GM21528 (cell line): ENCODE data around the gene FNBP1L.
"Not testable (repeated sequence)": the region's sequence is repeated elsewhere in the genome, so short reads cannot be mapped to it uniquely, and the experiment has no call there.

Experiments used
- ATAC-seq: cut with Tn5 transposase; IDR thresholded peaks from one replicate; pipeline ENCODE4 v1.9.1; 2021; ENCODE audit warnings: mild to moderate bottlenecking, moderate library complexity; ENCODE audit not compliant: unreplicated experiment, low FRiP score

Gene FNBP1L

DNA sequence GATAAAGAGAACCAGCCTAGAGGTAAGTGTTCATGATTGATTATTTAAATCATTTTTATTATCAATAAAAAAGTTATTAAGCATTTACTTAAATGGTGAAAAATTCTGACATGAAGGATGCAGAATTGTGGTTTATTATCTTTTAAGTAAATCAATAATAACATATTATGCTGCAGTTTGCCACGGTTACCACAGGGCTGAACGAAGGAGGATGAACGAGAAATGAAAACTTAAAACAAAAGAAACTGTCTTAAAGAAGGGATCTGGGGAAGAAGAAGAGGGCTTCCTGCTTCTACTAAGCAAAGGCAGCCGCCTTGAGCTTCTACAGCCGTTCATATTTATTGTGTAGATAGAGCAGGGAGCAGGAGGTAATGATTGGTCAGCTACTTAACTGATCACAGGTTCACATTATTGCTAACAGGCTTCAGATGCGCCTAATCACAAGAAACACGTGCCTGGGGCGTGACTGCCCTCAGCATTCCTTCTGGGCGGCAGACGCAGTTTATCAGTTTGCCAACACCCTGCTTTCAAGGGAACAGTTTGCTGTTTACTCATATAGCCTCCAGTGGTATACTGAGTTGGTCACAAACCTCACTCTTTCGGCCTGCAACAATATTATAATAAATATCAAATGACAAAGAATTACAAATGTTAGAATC is 5.8 kb upstream of the FNBP1L start:
- ATAC-seq: no peak

DNA sequence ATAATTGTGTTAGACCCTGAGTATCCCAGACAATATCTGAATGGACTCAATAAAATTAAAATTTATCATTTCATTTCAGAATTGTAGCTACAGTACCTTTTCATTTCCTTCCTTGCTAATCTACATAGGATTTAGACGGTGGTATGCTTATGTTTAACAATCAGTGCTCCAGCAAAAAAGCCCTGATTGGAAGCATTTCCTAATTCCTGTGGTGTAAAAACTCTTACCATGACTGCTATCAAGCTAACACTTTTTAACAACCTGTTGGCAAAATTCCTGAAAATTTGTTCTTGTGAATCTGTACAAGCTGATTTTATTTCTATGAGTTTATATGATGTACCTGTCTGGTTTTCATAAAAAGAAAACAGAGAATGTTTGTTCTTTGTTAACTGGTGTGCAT is 5.2 kb upstream of the FNBP1L start:
- no peak for ATAC-seq

- no peak for ATAC-seq
These were observed 4.5 kb upstream of the FNBP1L start for GRCh38 chr1:93443454-93443853.

GRCh38 chr1:93446837-93447451 is 974 bp upstream of the FNBP1L start:
- no peak for ATAC-seq

DNA sequence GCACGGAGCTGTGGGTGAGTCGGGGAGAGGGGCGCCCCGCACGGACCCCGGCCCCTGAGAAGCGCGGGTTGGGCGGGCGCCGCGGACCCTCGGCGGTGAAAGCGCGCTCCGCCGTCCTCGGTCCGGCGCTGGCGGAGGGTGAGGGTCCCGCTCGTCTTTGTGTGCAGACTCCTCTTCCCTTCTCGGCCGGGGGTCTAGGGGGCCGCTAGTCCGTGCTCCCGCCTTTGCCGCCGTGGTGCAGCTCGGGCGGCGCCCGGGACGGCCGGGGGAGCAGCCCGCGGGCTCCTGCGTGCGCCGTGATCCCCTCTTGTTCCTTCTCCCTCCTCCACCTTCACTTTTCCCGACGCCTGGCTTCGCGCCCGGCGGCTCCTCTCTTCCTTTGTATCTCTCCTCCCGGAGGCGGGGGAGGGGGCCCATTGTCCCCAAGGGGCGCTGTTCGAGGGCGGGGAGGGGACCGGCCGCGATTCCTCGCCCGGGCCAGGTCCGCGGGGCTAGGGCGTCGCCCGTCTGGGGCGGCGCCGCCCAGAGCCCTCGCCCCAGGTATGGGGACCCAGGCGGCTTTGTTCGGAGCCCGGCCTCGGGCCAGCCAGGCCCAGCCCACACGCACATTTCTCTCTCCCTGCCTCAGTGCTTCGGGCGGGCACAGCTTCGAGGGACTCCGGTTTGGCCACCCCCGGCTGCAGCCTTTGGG is 519 bp downstream of the FNBP1L start:
- ATAC-seq: no peak

DNA sequence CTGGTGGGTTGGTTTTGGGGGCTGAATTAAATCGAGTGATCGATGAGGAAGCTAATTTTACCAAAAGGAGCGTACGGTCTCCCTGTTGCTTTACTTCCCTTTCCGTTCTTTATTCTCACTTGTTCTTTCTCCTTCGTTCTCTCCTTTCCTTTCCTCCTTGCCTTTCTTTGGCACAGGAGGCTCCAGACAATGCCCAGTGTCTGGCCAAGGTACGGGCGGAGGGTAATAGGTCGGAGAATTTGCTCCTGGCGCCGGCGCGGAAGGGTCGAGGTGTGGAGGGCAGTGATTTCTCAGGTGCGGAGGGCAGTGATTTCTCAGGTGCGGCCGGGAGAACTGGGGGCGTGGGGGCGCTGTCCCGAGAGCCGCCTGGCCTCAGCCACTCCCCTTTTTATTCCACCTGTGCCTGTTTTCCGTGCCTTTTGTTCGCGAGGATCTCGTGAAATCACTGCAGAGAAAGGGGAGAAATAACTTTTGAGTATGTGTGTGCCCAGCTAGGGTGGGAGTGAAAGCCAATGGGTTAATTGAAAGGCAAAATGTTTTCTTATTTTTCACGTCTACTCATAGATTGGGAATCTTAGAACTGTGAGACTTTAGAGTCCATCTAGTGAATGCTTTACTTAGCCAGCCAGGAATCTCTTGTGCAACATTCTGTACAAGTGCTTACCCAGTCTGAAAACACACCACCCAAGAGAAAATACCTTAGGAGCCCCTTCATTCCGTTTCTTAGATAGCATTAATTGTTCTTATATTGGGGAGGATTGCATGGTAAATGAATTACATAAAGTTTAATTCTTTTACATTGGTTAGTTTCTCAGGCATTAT is 1.3 kb downstream of the FNBP1L start:
- ATAC-seq: no peak

- no peak for ATAC-seq
These were observed 2.4 kb downstream of the FNBP1L start for GRCh38 chr1:93450321-93450720.

DNA sequence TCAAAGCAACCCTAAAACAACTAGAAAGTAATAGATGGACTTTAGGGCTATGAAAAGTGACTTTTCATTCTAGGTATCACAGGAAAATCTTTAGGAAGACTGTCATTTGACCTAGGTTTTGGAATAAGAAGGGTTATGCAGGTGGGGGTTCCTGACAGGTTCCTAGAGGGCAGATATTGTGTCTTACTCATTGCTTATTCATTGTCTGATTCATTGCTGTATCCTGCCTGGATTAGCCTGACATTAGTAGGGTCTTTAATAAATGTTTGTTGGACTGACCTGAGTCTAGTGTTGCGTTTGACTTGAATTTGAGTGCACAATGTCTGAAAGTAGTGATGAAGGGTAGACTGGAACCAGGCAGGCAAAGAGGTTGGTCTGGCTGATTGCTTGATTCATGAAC is 6.0 kb downstream of the FNBP1L start:
- ATAC-seq: no peak

DNA sequence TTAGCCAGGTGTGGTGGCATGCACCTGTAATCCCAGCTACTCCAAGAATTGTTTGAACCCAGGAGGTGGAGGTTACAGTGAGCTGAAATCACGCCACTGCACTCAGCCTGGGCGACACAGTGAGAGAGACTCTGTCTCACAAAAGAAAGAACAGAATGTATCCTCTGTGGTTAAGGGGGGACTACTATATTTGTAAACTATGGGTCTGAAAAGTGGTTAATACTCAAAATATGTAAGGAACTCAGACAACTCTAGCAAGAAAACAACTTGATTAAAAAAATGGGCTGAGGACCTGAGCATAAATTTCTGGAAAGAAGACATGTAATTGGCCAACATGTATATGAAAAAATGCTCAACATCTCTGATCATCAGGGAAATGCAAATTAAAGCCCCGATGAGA is 11.2 kb downstream of the FNBP1L start:
- ATAC-seq: no peak

DNA sequence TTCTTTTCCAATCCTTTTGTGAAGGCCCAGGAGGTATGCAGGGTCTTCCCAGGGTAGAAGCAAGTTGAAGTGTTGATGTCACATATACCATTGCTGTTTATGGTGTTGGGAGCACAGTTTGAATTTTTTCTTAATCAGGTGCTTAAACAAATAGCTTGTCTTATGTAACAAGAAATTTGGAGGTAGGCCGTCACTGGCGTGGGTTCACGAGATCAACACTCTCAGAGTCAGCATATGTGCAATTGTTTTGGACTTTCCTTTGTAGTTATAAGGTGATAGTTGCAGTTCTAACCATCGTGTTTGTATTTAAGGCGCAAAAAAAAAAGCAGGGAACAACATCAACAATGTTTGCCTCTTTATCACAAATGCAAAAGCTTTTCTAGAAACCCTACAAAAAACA is 13.3 kb downstream of the FNBP1L start:
- no peak for ATAC-seq

DNA sequence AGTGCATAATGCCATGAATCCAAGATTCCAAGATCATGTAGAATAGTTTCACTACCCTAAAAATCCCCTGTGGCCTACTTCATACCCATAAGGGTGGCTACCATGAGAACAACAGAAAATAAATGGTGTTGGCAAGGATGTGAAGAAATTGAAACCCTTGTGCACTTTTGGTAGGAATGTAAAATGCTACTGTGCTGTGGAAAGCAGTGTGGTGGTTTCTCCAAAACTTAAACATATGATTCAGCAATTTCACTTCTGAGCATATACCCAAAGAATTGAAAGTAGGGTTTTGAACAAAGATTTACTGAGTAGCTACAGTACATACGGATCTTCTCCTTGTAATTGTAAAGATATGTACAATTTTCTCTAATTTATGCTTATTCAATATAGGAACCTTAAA is 16.0 kb downstream of the FNBP1L start:
- ATAC-seq: no peak

- ATAC-seq: not testable (repeated sequence)
These were observed 17.6 kb downstream of the FNBP1L start for GRCh38 chr1:93465371-93466082.

DNA sequence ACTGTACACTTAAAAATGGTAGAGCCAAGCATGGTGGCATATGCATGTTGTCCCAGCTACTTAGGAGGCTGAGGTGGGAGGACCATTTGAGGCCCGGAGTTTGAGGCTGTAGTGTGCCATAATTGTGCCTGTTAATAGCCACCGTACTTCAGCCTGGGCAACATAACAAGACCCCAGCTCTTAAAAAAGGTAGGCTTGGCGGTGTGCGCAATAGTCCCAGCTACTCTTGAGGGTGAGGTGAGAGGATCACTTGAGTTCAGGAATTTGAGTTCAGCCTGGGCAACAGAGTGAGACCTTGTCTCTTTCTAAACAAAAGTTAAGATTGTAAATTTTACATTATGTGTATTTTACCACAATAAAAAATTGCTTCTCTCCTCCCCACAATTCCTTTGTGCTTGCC is 19.7 kb downstream of the FNBP1L start:
- no peak for ATAC-seq

DNA sequence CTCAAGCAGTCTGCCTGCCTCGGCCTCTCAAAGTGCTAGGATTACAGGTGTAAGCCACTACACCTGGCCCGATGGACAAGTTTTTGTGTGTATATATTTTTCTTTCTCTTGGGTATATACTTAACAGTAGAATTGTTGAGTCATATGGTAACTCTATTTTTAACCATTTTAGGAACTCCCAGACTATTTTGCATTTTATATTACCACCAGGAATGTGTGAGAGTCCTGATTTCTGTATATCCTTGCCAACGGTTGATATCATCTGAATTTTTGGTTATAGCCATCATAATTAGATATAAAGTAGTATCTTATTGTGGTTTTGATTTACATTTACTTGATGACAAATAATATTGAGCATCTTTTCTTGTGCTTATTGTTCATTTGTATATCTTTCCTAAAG is 20.7 kb downstream of the FNBP1L start:
- no peak for ATAC-seq

GRCh38 chr1:93469223-93469622 is 21.3 kb downstream of the FNBP1L start:
- ATAC-seq: not testable (repeated sequence)

GRCh38 chr1:93471284-93471683 is 23.4 kb downstream of the FNBP1L start:
- ATAC-seq: no peak

- ATAC-seq: no peak
These were observed 24.0 kb downstream of the FNBP1L start for GRCh38 chr1:93471911-93472310.

DNA sequence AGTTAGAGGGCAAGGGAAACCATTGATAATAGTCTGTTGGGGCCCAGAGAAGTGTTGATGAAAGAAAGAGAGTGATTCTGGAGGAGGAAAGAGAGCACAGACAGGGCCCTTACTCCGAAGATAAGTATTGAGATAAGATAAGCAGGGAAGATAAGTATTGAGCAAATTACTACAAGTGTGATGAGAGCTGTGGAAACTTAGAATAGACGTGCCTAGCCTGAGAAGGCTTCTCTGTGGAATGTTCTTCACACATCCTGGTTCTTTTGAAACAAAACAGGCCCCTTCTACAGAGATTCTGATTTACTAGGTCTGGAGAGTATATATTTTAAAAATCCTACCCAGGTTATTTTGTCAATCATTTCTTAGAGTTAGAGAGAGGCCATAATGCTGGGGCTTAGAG is 26.4 kb downstream of the FNBP1L start:
- no peak for ATAC-seq

DNA sequence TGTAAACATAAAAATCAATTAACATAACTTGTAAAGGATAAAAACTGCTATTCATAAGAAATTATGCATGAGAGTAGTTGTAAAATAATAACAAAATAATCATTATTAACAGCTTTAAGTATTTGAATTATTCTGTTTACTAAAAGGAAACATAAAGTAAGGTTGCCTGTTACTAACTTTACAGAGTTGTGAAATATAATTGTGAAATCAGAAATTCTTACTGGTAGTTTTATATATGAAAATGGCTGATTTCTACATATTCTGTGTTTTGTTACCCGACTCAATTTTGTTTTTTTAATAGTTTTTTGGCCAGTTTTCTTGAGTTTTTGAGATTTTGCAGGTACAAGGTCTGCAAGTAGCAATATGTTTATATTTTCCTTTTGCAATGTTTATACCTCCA is 27.8 kb downstream of the FNBP1L start:
- no peak for ATAC-seq

DNA sequence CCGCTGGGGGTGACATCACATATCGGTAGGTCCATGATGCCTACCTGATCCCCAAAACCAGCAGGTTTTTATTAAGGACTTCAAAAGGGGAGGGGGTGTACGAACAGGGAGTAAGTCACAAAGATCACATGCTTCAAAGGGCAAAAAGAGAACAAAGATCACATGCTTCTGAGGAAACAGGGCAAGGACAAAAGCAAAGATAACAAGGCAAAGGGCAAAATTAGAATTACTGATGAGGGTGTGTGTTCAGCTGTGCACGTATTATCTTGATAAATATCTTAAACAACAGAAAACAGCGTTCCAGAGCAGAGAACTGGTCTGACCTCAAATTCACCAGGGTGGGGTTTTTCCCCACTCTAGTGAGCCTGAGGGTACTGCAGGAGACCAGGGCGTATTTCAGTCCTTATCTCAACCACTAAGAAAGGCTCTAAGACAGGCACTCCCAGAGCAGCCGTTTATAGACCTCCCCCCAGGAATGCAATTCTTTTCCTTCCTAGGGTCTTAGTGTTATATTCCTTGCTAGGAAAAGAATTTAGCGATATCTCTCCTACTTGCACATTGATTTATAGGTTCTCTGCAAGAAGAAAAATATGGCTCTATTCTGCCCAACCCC is 31.3 kb downstream of the FNBP1L start:
- not testable (repeated sequence) for ATAC-seq
